G401 (cell line): ENCODE data around the gene GRAP2. TPM values are rescaled to one million over a fixed set of nuclear protein-coding genes. Genes with fewer than 3 reads are reported as not detected.
"Not testable (repeated sequence)": the region's sequence is repeated elsewhere in the genome, so short reads cannot be mapped to it uniquely, and the experiment has no call there.

ENCODE experiments used
- DNase-seq: peaks from one replicate; pipeline ENCODE4 v3.0.0-alpha.2; 2015; ENCODE audit warnings: low spot score
- in situ Hi-C: cut with HindIII; loops from 2 replicates; pipeline ENCODE4 v1.10.0; 2016; ENCODE audit warnings: low sequenced_read_pairs, mixed read lengths
- total RNA-seq: library from RNA; depleted of rRNA; stranded (reverse); fragments of >200 nt; shearing (Covaris generic); gene quantifications from 2 replicates; pipeline ENCODE4 v1.2.3, GENCODE V29; 2014

Gene GRAP2
- total RNA-seq, 1 experiment from 2014 or later, result 0.47 TPM

- DNase-seq, result no peak
- in situ Hi-C loops, result no loop called here
Measured at GRCh38 chr22:39895682-39896081, 5.2 kb upstream of the GRAP2 start.

GRCh38 chr22:39896313-39896996, 4.4 kb upstream of the GRAP2 start:
- in situ Hi-C loops, result no loop called here
- no peak for DNase-seq

GRCh38 chr22:39897841-39898240, 3.0 kb upstream of the GRAP2 start:
- in situ Hi-C loops, result no loop called here
- DNase-seq, result peak; percentile 16

- peak; percentile 56 for DNase-seq
- in situ Hi-C loops, result no loop called here
Measured at GRCh38 chr22:39898997-39899396, 1.9 kb upstream of the GRAP2 start.

GRCh38 chr22:39901565-39902146, 772 bp downstream of the GRAP2 start:
- in situ Hi-C loops, result no loop called here
- DNase-seq, result no peak

- in situ Hi-C loops, DNase-seq: not testable (repeated sequence)
Measured at GRCh38 chr22:39904024-39904423, 3.1 kb downstream of the GRAP2 start.

GRCh38 chr22:39904862-39905261, 4.0 kb downstream of the GRAP2 start:
- in situ Hi-C loops, result no loop called here
- DNase-seq, result no peak

GRCh38 chr22:39905687-39906086, 4.8 kb downstream of the GRAP2 start:
- in situ Hi-C loops, result no loop called here
- DNase-seq, result no peak

GRCh38 chr22:39906207-39906606, 5.3 kb downstream of the GRAP2 start:
- no peak for DNase-seq
- in situ Hi-C loops, result no loop called here

GRCh38 chr22:39907047-39907446, 6.2 kb downstream of the GRAP2 start:
- no peak for DNase-seq
- in situ Hi-C loops, result no loop called here

GRCh38 chr22:39907605-39908097, 6.8 kb downstream of the GRAP2 start:
- no peak for DNase-seq
- in situ Hi-C loops, result no loop called here

- DNase-seq, result no peak
- in situ Hi-C loops, result no loop called here
Measured at GRCh38 chr22:39908136-39908535, 7.3 kb downstream of the GRAP2 start.

GRCh38 chr22:39908737-39909136, 7.9 kb downstream of the GRAP2 start:
- no peak for DNase-seq
- in situ Hi-C loops, result no loop called here

- no peak for DNase-seq
- in situ Hi-C loops, result no loop called here
Measured at GRCh38 chr22:39910876-39911613, 10.2 kb downstream of the GRAP2 start.

GRCh38 chr22:39913321-39913720, 12.4 kb downstream of the GRAP2 start:
- in situ Hi-C loops, result no loop called here
- DNase-seq, result no peak

- in situ Hi-C loops, result no loop called here
- DNase-seq, result no peak
Measured at GRCh38 chr22:39913886-39914285, 13.0 kb downstream of the GRAP2 start.

- in situ Hi-C loops, result no loop called here
- no peak for DNase-seq
Measured at GRCh38 chr22:39914584-39914983, 13.7 kb downstream of the GRAP2 start.

GRCh38 chr22:39915295-39915726, 14.4 kb downstream of the GRAP2 start:
- in situ Hi-C loops, result no loop called here
- no peak for DNase-seq

GRCh38 chr22:39916496-39916895, 15.6 kb downstream of the GRAP2 start:
- no peak for DNase-seq
- in situ Hi-C loops, result no loop called here

GRCh38 chr22:39917197-39917643, 16.3 kb downstream of the GRAP2 start:
- DNase-seq, result no peak
- in situ Hi-C loops, result no loop called here
